Endometrial microvascular endothelial cells (primary cell): Measurements from ENCODE around the gene B4GALT6. TPM values are rescaled to one million over a fixed set of nuclear protein-coding genes. Genes with fewer than 3 reads are reported as not detected.

Source experiments
- in situ Hi-C: cut with HindIII; loops from 2 replicates; pipeline ENCODE4 v1.10.0; 2017; ENCODE audit warnings: low sequenced_read_pairs, low pct_unique_long_range_greater_than_20kb; ENCODE audit errors: inconsistent ontology term
- total RNA-seq: library from RNA; depleted of rRNA; stranded (reverse); fragments of >200 nt; gene quantifications from one replicate; pipeline ENCODE4 v1.2.3, GENCODE V29; 2015; ENCODE audit errors: inconsistent ontology term

Gene B4GALT6
- total RNA-seq, 1 donor from 2014 or later, result 3.3 TPM

DNA sequence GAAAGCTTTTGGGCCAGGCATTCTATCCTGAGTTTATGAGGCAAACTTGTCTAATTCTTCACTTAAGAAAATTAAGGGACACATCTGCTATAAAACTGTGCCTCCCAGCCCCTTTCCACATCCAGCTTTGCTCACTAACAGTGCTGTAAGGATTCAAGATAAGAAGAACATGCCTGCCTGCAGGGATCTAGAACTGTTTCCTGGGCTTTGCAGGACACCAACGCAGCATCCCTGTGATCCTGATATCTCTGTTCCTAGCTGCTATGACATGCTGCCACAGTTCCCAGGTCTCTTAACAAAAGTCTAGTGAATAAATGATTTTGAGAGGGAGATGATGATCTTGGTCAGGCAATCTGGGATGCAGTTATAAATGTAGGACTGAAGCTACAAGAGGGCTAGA is 12.4 kb downstream of the B4GALT6 start:
- in situ Hi-C loops, result no loop called here

DNA sequence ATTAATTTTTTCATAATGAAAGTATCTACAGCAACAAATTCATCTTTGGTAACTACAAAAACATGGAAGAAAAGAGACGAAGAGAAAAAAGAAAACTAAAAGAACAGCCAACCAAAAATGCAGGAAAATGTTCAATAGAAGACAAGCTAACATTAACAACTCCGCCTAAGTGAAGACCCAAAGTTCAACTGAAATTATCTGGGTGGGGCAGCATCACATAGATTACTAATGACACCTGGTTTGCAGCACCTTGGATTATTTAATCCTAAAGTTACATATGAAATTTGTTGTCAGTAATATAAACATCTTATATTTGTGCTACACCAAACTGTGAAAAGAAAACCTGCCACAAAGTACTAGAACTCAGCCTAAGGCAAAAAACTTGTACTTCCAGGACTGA is 14.8 kb downstream of the B4GALT6 start:
- in situ Hi-C loops, result no loop called here

DNA sequence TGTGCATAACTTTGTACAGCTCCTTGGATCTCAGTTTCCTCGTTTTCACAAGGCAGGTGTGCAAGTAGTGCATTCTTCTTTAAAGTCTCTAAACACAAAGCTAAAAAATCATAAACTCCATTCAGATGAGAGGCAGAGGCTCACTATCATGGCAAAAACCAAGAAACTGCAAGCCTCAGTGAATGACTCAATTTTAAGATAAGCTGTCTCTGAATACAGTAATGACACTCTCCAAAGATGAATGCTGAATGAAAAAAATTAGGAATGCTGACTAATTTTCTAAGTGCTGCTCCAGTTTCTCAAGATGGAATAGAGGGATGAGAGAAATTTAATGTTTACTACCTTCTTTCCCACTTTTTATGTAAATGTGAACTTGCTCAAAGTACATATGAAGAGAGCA is 17.2 kb downstream of the B4GALT6 start:
- in situ Hi-C loops, result no loop called here

DNA sequence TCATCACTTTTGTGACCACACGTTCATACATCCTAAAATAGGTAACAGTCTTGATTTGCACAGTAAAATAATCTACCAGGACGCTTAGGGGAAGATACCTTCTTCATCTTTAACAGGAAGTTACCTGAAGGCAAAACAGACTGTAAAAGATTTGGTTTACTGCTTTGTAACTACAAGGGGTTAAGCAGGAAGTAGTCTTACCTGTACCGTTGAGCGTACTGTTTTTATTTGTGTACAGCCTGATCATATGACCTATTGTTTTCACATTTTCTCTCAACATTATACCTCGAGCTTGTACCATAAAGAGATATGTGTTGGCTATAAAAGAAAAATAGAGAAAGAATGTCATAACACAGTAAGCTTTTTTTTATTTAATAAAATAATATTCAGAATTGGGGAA is 18.3 kb downstream of the B4GALT6 start:
- in situ Hi-C loops, result no loop called here

DNA sequence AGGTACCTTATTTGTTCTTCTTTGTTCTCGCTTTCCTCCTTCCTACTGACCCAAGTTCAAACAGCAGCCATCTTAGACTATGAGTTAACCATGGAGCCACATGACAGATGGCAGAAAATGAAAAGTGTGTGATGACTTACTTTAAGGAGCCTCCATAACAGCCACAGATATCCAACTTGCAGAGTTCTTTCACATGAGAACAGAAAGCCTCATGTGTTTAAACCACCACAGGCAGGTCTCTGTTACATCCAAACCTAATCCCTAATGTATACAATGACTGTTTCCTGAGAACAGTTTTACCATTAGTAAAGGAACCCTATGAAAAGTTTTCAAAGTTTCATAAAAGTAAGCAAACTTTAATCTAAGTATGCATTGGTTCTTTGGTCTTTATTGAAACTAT is 20.3 kb downstream of the B4GALT6 start:
- in situ Hi-C loops, result no loop called here

DNA sequence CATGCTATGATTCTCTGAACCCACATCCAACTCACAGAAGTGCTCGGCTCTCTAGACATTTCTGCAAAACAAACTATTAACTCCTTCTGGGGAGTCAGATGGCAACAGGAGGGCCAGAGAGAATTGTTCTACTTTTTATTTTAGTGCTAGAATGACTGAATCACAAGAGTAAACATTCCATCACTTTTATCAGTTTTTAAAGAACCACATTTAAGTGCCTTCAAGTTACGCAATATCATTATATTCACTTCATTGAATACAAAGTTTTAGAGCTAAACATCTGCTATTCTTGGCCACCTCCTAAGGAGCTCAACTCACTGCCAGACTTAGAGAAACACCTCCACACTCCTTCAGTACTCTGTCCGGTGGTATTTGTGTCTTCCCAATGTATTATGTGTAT is 22.4 kb downstream of the B4GALT6 start:
- in situ Hi-C loops, result no loop called here

DNA sequence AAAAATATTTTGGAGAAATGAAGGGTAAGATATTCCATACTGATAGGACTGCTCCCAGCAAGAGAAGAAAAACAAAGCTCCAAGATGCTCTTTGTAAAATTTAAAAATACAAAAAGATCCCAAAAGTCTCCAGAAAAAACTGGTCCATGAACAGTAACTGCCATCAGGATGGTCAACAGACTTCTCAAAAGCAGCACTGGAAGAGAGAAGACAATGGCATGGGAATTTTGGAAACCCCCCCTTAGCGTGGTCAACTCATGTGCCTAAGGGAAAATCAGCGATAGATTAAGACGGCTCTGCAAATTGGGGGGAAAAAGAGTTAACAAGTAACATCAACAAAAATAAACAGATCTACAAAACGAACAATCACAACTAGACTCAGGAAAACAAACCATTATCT is 23.6 kb downstream of the B4GALT6 start:
- in situ Hi-C loops, result no loop called here

DNA sequence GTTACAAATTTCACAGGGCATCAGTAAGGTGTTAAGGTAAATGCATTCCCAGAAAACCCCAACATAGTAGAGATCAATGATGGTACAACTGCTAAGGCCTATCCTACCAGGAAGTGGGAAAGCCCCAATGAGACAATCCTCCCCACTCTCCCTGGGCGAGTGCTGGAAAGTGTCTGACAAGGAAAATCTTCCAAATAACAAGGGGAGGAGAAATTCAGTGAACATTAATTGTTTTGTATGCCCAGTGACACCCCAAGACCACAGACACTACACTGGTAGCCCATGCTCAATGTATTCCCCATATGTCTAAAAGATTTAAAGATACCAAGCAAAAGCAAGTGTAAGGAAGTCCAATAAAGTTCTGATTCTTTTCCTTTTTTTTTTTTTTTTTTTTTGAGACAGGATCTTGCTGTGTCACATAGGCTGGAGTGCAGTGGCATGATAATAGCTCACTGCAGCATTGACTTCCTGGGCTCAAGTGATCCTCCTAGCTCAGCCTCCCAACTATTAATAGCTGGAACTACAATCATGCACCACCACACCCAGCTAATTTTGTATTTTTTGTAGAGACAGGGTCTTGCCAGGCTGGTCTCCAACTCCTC is 24.7 kb downstream of the B4GALT6 start:
- in situ Hi-C loops, result no loop called here

DNA sequence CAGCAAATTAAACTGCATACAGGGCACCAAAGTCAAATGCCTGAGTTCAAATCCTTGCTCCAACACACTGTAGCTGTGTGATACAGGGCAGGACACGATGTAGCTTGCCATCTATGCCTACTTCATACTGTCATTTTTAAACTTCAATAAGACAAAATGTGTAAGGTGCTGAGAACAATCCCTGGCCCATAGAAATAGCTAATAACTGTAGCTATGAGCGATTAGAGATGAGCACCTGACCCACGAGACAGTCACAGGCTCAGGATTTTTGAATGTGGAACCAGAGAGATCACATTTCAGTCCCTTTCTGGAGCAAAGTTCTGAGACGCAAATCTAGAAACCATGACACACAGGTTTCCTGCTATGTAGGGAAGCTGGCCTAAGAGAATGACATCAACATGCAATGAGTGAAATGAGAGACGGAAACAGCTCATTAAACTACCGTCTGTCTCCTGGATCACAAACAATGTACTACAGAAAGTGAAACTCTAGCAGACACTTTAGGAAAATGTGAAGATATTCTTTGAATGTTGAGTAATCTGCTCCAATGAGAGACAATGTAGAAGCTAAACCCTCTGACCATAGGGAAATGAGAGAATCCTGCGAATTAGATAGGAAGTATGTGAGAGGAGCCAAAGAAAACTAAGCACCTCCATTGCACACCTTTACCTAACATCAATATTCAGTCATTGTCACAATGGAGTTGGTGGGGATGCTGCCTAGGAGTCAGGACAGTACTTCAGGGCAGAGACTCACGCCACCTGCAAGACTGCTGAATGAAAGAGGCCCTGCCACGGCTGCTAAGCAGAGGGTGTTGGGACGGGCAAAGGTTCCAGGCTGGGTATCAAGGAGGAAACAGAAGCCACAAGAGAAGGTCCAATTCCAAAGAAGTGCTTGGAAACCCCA is 25.5 kb downstream of the B4GALT6 start:
- in situ Hi-C loops, result no loop called here

DNA sequence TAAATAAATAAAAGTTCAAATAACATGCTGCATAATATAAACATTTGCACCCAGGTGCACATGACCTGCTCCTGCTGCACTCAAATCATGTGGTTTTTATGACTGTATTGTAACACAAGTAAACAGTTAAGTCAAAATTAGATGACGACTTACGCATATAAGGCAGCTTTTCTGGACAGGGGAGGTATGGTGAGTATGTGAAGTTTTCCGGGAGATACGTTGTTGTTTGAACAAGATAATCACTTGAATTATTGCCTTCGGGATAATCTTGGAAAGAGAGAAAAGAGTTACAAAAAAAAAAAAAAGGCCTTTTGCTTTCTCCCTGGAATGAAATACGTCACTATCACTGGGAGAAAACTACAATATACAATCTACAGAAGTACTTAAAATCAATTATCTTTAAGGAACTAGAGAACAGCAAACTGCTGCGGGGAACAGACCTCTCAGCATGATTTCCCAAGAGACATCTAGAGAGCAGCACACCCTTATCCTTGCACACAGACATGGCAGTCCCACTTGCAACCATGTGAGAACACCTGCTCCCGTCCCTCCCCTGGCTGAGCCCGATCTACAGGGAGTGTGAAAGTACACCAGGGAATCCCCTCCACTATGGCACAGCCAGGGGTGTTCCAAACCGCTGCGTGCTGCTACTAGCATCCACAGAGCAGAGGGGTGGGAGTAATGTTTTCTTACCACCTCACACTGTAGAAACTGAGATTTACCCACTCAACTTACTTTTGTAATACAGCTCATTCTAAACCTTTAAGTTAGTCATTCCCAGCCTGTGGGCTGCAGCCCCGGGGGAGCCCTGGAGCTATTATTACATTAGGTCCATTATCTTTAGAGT is 26.3 kb downstream of the B4GALT6 start:
- in situ Hi-C loops, result no loop called here

DNA sequence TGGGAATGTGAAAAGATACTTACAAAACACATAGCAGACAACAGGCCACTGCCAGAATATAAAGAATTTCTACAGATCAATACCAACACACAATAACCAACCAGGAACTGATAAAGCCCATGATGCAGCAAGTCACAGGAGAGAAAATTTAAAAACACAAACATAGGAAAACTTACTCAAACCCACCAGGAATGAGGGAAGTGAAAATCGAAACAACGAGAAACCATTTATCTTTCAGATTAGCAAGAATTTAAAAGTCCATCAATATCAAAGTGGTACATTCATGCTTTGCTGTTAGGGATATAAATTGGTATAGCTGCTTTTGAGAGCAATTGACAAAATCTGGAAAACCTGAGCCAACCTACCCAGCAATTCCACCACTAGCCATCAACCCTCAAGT is 27.6 kb downstream of the B4GALT6 start:
- in situ Hi-C loops, result no loop called here

DNA sequence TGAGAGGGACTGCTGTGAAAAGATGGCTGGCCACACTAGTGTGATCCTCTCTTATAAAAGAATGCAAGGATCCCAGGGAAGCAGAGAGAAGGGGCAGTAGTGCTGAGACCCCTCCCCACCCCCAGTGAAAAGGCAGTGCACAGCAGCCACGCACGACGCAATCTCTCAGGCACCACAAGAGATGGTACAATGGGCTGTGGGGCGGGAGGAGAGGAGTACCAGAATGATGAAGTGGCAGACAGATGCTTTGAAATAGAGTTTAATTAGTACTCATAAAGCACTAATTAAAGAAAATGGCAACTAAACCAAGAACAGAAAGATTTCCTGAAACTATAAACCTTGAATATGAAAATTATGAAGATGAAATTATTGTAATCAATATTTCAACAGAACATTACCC is 29.0 kb downstream of the B4GALT6 start:
- in situ Hi-C loops, result no loop called here

DNA sequence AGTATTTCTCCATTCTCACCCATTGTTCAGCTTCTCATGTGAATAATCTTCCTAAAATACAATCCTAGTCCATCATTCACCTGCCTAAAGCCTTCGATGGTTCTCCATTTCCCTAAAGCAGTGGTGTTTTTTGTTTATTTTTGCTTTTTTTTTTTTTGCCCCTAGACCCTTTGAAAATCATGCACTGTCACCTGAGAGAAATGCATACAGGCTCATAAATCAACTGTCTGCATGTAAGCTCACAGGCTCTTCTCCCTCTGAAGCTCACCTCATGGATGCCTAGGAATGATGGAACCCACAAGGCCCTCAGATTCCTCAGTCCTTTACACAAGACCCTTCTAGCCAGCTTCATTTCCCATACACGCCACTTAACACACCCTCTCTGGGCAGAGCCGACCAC is 31.5 kb downstream of the B4GALT6 start:
- in situ Hi-C loops, result no loop called here

DNA sequence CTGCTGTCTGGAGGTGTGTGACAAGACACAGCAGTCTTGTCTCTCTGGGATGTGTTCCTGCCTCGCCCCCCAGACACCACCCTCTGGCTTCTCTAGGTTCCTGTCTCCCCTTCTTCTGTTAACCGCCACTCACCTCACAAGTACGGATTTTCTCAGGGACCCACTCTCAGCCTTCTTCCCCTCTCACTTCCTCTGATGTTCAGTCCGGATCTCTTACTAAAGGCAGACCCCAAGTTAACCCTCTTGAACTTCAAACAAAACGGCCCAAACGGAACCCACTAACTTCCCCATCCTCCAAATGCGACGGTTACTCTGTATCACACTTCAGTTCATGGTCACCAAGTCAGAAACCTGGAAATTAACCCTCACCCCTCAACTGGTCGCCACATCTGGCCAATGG is 32.0 kb downstream of the B4GALT6 start:
- in situ Hi-C loops, result no loop called here

DNA sequence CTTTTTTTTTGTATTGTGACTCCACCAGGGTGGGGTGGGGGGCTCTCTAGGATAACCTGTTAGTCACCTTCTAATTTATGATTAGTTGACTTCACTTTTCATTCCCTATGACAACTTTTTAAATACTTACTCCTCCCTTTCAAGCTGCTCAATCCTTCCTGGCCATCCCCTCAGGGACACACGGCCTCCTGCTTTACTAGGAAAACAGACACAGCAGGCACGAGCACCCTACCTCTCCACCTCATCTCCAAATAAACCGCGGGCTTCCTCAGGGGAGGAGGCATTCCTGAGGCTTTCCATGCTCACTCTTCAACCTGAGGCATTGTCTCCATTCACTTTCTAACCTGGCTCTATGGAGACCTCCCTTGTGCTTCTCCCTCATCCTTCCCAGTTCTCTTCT is 33.0 kb downstream of the B4GALT6 start:
- in situ Hi-C loops, result no loop called here

DNA sequence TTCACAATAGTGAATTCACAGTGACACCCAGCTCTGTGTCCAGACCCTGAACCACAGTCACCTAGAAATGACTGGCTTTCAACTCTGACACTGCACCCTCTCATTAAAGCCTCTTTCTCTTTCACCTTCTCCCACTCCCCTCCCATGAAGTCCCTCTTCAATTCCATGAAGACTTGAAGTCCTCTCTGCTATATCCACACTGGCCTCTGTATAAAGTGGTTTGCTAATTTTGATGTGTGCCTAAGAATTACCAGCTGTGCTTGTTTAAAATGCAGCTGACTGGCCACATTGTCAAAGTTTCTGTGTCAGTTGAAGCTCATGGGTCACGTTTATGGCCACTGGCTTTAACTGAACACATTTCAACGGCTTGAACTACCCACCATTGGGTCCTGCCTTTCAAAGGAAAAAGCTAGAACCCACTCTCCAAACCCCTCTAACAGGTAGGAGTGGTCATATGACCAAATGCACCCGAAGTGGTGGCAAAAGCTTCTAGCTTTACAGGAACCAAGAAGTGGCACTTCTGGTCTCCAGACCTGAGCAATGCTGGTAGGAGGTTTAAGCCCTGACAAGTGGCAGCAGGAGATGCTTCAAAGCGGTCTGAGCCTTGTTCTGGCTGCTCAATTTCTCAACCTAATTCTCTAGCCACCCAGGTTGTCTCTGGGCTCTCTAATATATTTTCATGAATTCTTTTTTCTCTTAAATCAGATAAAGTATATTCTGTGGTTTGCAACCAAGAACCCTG is 34.2 kb downstream of the B4GALT6 start:
- in situ Hi-C loops, result no loop called here

DNA sequence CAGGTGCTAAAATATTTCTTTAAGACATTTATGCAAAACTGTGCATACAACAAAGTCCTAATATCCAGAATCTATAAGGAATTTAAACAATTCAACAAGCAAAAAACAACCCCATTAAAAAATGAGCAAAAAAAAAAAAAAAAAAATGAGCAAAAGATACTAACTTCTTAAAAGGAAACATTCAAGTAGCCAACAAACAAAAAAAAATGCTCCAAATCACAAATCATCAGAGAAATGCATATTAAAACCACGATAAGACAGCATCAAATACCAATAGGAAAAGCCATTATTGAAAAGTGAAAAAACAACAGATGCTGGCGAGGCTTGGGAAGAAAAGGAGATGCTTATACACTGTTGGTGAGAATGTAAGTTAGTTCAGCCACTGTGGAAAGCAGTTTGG is 34.9 kb downstream of the B4GALT6 start:
- in situ Hi-C loops, result no loop called here

DNA sequence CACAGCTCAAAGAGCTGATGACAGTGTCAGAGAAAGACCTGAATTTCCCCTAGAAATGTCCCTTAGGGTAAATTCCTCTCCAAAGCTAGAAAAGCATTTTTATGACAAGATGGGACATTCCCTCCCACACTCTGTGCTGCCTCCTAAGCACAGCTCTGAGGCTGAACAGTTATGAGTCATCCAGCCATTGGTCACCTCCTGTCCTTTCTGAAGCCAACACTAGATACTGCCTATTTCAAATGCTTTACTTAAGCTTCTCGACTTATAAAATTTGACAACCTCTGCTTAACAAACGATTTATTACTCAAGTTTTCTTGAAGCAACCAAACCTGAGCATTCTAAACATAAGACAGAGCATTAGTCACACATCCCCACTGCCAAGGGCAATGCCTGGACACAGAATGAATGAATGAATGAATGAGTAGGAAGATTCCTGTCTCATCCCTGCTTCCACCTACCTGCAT is 35.4 kb downstream of the B4GALT6 start:
- in situ Hi-C loops, result no loop called here

DNA sequence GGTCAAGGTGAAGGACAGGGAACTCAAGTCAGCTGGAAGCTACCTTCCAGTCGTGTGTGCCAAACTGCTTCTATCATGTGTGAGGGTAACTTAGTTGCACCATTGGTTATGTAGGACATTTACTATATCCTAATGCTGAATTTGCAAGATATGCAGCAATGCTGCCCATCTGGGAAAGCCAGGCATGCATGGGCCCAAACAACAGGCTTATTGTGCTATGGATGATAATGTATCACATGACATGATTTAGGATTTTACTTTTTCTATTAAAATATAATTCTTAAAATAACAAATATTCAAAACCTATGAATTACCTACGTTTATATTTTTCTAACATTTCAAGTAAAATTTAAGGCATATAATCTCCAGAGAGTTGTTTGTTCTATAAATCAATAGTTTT is 35.9 kb downstream of the B4GALT6 start:
- in situ Hi-C loops, result no loop called here
